HG03280 (cell line): Measurements from ENCODE around the gene ANK2.
"Not testable (repeated sequence)": the region's sequence is repeated elsewhere in the genome, so short reads cannot be mapped to it uniquely, and the experiment has no call there.

Experiments used
- ATAC-seq: cut with Tn5 transposase; IDR thresholded peaks from one replicate; pipeline ENCODE4 v1.9.1; 2021; ENCODE audit warnings: mild to moderate bottlenecking, moderate library complexity; ENCODE audit not compliant: unreplicated experiment

ANK2 gene

GRCh38 chr4:113183032-113183605 lies 133.7 kb downstream of the ANK2 start:
- no peak for ATAC-seq

- not testable (repeated sequence) for ATAC-seq
Measured at GRCh38 chr4:113186220-113186619, 136.8 kb downstream of the ANK2 start.

- no peak for ATAC-seq
Measured at GRCh38 chr4:113186913-113187312, 137.5 kb downstream of the ANK2 start.

GRCh38 chr4:113187358-113187757 lies 137.9 kb downstream of the ANK2 start:
- no peak for ATAC-seq

- no peak for ATAC-seq
Measured at GRCh38 chr4:113189546-113189945, 140.1 kb downstream of the ANK2 start.

GRCh38 chr4:113209153-113209552 lies 159.7 kb downstream of the ANK2 start:
- no peak for ATAC-seq

GRCh38 chr4:113209652-113210320 lies 160.3 kb downstream of the ANK2 start:
- no peak for ATAC-seq

- ATAC-seq = no peak
Measured at GRCh38 chr4:113212613-113213012, 163.2 kb downstream of the ANK2 start.

- ATAC-seq = no peak
Measured at GRCh38 chr4:113221990-113222389, 172.5 kb downstream of the ANK2 start.

- ATAC-seq = no peak
Measured at GRCh38 chr4:113222471-113222870, 173.0 kb downstream of the ANK2 start.

GRCh38 chr4:113223001-113223400 lies 173.5 kb downstream of the ANK2 start:
- ATAC-seq = no peak

- ATAC-seq = no peak
Measured at GRCh38 chr4:113232194-113232593, 182.7 kb downstream of the ANK2 start.

- no peak for ATAC-seq
Measured at GRCh38 chr4:113236916-113237315, 187.5 kb downstream of the ANK2 start.

GRCh38 chr4:113243312-113243711 lies 193.9 kb downstream of the ANK2 start:
- ATAC-seq = no peak

- ATAC-seq = not testable (repeated sequence)
Measured at GRCh38 chr4:113244747-113245146, 195.3 kb downstream of the ANK2 start.

- ATAC-seq = no peak
Measured at GRCh38 chr4:113248320-113248719, 198.9 kb downstream of the ANK2 start.

- no peak for ATAC-seq
Measured at GRCh38 chr4:113255628-113256027, 206.2 kb downstream of the ANK2 start.

GRCh38 chr4:113256946-113257345 lies 207.5 kb downstream of the ANK2 start:
- no peak for ATAC-seq

GRCh38 chr4:113260688-113261087 lies 211.2 kb downstream of the ANK2 start:
- no peak for ATAC-seq

- ATAC-seq = no peak
Measured at GRCh38 chr4:113263274-113263673, 213.8 kb downstream of the ANK2 start.

- no peak for ATAC-seq
Measured at GRCh38 chr4:113270520-113271319, 221.3 kb downstream of the ANK2 start.

GRCh38 chr4:113272523-113272922 lies 223.1 kb downstream of the ANK2 start:
- ATAC-seq = no peak
